Rectal smooth muscle tissue (tissue), 1 donor: ENCODE results near the gene TRDMT1.

Experiments
- H3K27ac ChIP-seq: one replicate; pipeline ENCODE4 v1.7.0; 2013; ENCODE audit warnings: low read depth, low read length, inconsistent platforms
- H3K27me3 ChIP-seq: one replicate; pipeline ENCODE4 v1.7.0; 2013; ENCODE audit warnings: low read length; ENCODE audit not compliant: control insufficient read depth, insufficient read depth
- H3K36me3 ChIP-seq: one replicate; pipeline ENCODE4 v1.7.0; 2013; ENCODE audit warnings: low read length; ENCODE audit not compliant: control insufficient read depth, insufficient read depth
- H3K4me1 ChIP-seq: one replicate; pipeline ENCODE4 v1.7.0; 2013; ENCODE audit warnings: low read length; ENCODE audit not compliant: control insufficient read depth, insufficient read depth
- H3K4me3 ChIP-seq: one replicate; pipeline ENCODE4 v1.7.0; 2013; ENCODE audit warnings: low read length
- H3K9ac ChIP-seq: one replicate; pipeline ENCODE4 v1.7.0; 2013; ENCODE audit warnings: low read length

The TRDMT1 gene, protein sequence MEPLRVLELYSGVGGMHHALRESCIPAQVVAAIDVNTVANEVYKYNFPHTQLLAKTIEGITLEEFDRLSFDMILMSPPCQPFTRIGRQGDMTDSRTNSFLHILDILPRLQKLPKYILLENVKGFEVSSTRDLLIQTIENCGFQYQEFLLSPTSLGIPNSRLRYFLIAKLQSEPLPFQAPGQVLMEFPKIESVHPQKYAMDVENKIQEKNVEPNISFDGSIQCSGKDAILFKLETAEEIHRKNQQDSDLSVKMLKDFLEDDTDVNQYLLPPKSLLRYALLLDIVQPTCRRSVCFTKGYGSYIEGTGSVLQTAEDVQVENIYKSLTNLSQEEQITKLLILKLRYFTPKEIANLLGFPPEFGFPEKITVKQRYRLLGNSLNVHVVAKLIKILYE

DNA sequence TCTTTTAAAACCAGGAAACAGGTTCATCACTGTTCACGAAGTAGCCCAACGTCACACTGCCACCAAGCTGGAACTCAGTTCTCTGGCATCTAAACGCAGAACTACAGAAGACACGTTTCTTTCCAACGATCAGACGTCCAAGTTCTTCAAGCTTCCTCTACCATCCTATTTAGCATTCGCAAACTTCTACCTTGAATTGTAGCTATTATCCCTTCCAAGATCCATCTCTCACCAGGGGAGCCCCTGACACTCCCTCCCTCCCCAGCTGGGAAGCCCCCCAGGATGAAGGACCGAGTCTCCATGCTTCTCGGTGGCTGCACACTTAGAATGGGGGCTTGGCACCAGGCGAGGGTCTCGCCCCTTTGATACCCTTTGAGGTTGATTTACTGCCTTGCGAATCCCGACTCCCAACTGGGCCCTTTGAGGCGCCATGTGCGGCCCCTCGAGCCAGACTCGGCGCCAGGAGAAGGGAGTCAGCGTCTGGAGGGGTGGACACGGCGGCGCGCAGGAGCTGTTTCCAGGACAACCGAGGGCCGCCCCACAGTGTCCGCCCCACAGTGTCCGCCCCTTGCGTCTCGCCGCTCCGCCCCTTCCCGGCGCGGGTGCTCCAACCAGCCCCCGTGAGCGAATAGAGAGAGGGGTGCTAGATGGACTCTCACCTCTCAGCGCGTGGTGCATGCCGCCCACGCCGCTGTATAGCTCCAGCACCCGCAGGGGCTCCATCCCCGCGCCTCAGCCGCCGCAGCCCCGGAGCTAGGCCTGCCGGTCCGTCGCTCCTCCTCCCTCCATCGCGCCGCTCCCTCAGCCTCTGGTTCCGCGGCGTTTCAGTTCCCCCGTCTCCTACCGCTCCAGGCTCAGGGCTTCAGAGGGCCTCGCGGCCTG is at the start of gene TRDMT1:
TSS of gene TRDMT1 (minus strand) at position 761 of the 882 bp plus-strand sequence. CDS start at position 723, 38 bp downstream.
- Histone ChIP-seq H3K4me1 (no peaks in the 10 kb centered on the region), H3K9ac (peak within 1 kb of the TSS; percentile 74), H3K36me3 (no peaks in the 10 kb centered on the region), H3K27ac (peak within 1 kb of the TSS; percentile 94), H3K4me3 (peak within 1 kb of the TSS; percentile 96), H3K27me3 (no peaks in the 10 kb centered on the region)

DNA sequence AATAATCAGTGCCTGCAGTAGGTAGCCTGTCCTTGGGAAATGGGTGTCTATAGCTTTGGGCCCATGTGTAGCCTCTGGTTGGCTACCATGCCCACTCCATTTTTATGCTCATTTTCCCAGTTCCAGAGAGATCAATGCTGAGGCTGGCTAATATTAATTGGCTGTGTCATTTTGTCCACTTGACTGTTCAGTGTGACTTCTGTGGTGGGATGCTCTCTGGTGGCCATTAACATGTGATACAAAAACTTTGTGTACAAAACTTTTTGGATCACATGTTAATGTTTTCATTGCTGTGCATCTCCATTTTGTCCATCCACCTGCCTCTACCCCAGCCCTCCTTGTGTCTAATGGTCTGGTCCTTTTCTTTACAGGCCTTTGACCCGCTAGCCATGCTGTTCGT is 49.3 kb upstream of the TRDMT1 start:
- Histone ChIP-seq H3K27me3 (no peaks in the 10 kb centered on the region), H3K4me3 (no peak overlapping the region), H3K4me1 (no peaks in the 10 kb centered on the region), H3K27ac (no peak overlapping the region), H3K36me3 (no peaks in the 10 kb centered on the region), H3K9ac (no peak overlapping the region)

DNA sequence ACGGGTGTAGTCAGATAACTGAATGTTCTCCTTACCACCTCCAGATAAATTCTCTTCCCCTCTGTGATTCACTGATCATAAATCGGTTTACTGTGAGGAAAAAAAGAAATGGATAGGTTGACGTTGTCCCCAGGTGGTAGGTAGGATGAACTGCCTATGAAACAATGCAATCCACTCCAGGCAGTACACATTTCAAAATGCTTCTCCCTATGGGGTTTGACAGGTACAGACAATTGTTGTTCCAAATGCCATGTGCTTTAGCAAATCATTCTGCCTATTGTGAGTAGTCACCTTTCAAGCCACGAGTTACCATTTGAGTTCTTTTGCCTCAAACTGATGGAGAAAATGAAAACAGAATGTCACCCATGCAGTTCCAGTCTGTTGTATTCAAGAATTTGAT is 48.3 kb upstream of the TRDMT1 start:
- Histone ChIP-seq H3K27ac (no peak overlapping the region), H3K4me1 (no peaks in the 10 kb centered on the region), H3K27me3 (no peaks in the 10 kb centered on the region), H3K4me3 (no peak overlapping the region), H3K36me3 (no peaks in the 10 kb centered on the region), H3K9ac (no peak overlapping the region)

DNA sequence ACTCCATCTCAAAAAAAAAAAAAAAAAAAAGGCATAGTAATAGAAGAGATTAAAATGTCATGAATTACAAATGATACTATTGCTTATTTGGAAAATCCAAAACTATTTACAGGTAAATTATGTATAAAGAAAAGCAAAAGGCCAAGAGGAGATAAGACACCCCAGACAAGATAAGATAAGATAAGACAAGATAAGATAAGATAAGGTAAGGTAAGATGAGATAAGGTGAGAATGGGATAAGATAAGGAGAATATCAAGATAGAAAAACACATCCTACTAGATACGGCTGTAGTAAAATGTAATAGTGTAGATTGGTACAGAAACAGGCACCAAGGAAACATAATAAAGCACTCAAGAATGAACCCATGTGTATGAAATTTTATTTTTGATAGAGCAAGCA is 47.5 kb upstream of the TRDMT1 start:
- no peak overlapping the region for H3K27ac ChIP-seq
- no peaks in the 10 kb centered on the region for H3K36me3 ChIP-seq
- H3K27me3 ChIP-seq = no peaks in the 10 kb centered on the region
- H3K4me3 ChIP-seq = no peak overlapping the region
- H3K4me1 ChIP-seq = no peaks in the 10 kb centered on the region
- no peak overlapping the region for H3K9ac ChIP-seq

DNA sequence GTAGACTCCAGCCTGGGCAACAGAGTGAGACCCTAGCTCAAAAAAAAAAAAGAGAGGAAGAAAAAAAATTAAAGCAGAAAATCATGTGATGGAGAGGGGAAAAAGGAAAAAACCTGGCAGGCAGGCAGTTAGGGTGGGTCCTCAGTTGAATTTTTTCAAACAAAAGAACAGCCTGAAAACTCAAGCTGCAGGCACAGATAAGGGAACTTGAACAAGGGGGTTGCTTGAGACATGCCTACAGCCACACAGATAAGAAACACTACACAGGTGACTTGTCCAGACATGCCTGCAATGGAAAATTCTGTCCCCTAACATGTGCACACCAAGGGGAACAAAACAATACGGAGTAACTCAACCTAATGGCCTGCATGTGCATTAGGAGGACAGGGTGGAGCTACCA is 45.7 kb upstream of the TRDMT1 start:
- no peak overlapping the region for H3K9ac ChIP-seq
- no peak overlapping the region for H3K27ac ChIP-seq
- H3K36me3 ChIP-seq = no peaks in the 10 kb centered on the region
- H3K27me3 ChIP-seq = no peaks in the 10 kb centered on the region
- no peak overlapping the region for H3K4me3 ChIP-seq
- no peaks in the 10 kb centered on the region for H3K4me1 ChIP-seq

DNA sequence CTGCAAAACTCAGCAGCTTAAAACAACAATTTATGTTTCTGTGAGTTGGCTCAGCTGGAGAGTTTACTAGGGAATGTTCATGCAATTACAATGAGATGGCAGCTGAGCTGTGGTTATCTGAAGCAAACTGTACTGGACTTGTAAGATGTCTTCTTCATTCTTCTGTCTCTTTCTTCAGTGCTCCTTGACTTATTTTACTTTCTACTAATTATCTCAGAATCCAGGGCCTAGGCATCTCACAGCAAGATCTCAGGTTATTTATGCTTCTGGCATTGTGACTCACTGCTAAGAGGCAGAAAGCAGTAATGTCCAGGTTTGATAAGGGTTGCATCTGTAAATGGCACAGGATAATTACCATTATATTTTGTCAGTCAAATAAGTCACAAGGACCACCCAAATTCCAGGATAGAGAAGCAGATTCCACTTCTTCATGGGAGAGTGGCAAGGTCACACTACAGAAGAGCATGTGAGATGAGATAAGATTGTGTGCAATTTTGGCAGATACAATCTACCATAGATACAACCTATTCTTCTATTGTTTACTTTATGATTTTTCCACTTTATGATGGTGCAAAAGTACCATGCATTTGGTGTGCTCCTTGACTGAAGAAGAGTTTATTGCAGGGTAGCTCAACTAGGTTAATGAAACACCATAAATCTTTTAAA is 43.4 kb upstream of the TRDMT1 start:
- Histone ChIP-seq H3K27ac (no peak overlapping the region), H3K27me3 (no peaks in the 10 kb centered on the region), H3K4me1 (no peaks in the 10 kb centered on the region), H3K36me3 (no peaks in the 10 kb centered on the region), H3K4me3 (no peak overlapping the region), H3K9ac (no peak overlapping the region)

DNA sequence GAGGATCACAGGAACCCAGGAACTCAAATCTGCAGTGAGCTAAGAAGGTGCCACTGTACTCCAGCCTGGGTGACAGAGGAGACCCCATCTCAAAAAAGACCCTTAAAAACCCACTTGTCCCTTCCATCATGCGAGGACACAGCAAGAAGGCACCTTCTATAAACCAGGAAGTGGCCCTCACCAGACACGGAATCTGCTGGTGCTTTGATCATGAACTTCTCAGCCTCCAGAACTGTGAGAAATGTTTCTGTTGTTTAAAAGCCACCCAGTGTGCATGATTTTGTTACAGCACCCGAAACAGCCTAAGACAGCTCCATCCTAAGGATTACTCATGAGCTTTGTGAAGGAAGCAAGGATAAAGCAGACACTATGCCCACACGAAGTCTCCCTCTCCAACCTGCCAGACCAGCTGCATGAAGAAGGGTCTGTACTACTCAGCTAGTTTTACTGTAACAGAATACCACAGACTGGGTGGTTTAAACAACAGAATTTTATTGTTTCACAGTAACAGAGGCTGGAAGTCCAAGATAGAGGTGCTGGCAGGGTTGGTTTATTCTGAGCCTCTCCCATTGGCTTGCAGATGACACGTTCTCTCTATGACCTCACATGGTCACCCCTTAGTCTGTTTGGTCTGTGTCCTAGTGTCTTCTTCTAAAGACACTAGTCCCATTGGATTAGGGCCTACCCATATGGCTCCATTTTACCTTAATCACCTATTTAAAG is 40.3 kb upstream of the TRDMT1 start:
- H3K27me3 ChIP-seq = no peaks in the 10 kb centered on the region

DNA sequence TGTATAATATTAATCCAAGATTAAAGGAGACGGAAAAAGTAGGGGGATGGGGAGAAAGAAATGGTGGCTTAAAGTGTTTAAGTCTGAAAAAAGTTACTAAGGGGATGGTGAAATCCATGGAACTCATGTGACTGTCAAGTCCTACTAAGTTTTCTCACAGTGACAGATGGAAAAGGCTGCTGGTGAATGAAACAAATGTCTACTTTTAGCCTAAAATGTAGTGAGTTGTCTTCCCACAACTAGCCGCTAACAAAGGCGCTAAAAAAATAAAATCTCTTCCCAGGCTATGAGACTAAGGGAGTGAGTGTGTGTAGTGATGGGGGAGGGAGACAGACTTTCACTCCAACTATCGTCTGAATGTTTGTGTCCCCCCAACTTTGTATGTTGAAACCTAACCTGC is 39.1 kb upstream of the TRDMT1 start:
- Histone ChIP-seq H3K27ac (no peak overlapping the region), H3K27me3 (no peaks in the 10 kb centered on the region), H3K9ac (no peak overlapping the region), H3K4me1 (no peaks in the 10 kb centered on the region), H3K4me3 (no peak overlapping the region), H3K36me3 (peaks cover 7% of the 10 kb centered on the region)

More for the DNA sequence above, 40.3 kb upstream of the TRDMT1 start:
- H3K4me3 ChIP-seq = no peak overlapping the region
- H3K27ac ChIP-seq = no peak overlapping the region
- no peaks in the 10 kb centered on the region for H3K4me1 ChIP-seq
- no peak overlapping the region for H3K9ac ChIP-seq
- H3K36me3 ChIP-seq = no peaks in the 10 kb centered on the region

DNA sequence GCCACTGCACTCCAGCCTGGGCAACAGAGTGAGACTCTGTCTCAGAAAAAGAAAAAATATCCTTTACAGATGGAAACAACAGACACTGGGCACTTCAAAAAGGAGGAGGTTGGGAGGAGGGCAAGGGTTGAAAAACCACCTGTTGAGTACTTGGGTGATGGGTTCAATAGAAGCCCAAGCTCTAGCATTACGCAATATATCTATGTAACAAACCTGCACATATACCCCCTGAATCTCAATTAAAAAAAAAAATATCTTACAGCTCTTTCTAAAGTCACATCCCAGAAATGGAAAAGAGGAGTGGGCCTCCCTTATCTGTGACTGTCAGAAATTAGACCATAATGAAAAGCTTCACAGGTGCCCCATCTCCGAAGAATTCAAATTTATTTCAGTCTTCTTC is 38.6 kb upstream of the TRDMT1 start:
- H3K36me3 ChIP-seq = peaks cover 12% of the 10 kb centered on the region
- H3K4me1 ChIP-seq = no peaks in the 10 kb centered on the region
- no peaks in the 10 kb centered on the region for H3K27me3 ChIP-seq
- H3K4me3 ChIP-seq = no peak overlapping the region
- no peak overlapping the region for H3K27ac ChIP-seq
- H3K9ac ChIP-seq = no peak overlapping the region

DNA sequence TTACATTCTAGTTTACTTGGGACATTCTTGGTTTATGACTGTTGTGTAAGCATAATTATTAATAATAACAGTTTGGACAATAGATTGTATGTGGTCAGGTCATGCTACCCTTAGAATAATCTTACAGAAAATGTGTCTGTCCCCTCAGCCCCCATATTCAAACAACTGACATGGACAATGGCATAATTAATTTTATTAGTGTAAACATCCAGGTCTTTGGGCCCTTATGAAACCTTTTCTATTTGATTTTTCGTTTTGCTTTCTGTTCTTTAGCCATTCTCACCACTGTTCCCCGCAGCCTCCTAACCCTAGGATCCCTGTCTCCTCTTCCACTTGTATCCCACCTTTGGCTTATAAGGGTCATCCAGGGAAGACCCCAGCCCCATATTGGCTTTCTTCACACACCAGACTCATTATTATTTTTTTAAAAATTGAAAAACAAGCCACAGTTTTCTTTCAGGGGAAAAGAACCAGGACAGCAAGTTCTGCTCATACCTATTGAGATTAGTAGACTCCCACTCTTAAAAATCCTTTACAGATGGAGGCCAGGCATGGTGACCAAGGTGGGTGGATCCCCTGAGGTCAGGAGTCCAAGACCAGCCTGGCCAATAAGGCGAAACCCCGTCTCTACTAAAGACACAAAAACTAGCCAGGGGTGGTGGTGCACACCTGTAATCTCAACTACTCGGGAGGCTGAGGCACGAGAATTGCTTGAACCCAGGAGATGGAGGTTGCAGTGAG is 38.0 kb upstream of the TRDMT1 start:
- Histone ChIP-seq H3K27ac (no peak overlapping the region), H3K4me1 (peaks cover 1% of the 10 kb centered on the region), H3K27me3 (no peaks in the 10 kb centered on the region), H3K4me3 (no peak overlapping the region), H3K9ac (no peak overlapping the region), H3K36me3 (peaks cover 17% of the 10 kb centered on the region)

DNA sequence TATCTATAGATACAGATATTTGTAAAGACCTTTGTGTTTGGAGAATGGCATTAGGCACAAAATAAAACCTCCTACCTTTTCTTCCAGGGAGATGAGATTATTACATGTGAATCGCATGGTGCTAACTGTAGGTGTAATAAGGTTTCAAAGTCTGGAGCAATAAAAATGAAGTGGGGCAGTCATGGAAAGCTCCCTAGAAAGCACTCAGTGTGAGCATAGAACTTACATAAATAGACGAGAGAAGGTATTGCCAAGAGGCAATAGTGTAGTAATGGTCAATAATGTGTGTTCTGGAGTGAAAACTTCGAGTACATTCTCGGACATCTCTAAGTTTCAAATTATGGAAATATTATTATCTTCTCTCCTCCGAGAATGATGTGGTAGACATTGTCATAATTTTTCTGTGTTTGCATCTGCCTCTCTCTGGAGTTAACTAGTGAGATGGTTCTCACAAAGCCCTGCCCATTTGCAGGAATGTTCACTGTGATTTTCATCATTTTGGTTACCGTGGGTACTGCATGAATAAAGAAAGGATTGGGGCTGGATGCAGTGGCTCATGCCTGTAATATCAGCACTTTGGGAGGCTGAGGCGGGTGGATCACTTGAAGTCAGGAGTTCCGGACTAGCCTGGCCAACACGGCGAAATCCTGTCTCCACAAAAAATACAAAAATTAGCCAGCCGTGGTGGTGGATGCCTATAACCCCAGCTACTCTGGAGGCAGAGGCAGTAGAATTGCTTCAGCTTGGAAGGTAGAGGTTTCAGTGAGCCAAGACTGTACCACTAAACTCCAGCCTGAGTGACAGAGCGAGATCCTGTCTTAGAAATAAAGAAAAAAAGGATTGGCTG is 37.2 kb upstream of the TRDMT1 start:
- no peaks in the 10 kb centered on the region for H3K27me3 ChIP-seq
- H3K4me1 ChIP-seq = peaks cover 4% of the 10 kb centered on the region
- H3K27ac ChIP-seq = no peak overlapping the region
- H3K36me3 ChIP-seq = peaks cover 23% of the 10 kb centered on the region
- H3K4me3 ChIP-seq = no peak overlapping the region
- H3K9ac ChIP-seq = no peak overlapping the region
